ENCODE measurements around the gene TAF5L. TPM values are rescaled to one million over a fixed set of nuclear protein-coding genes. Genes with fewer than 3 reads are reported as not detected.

Gene TAF5L
- total RNA-seq, 1 experiment from 2014 or later, result 36.3 TPM

GRCh38 chr1:229558460-229559335, 67.2 kb downstream of the TAF5L start, which contains the start of gene ABCB10:
Gene ABCB10, minus strand, starts transcription at chr1:229558707. Its CDS starts 55 bp downstream, at chr1:229558652.
- CTCF ChIA-PET, result interaction anchor here (0.6 to 1.5 kb wide), 13 partner anchors 10 to 900 kb away, joined by 3 to 10 read pairs (median 4); partner anchors contain the start of genes TAF5L and URB2
- peaks cover 23% of the 10 kb centered on the region for H3K4me1 Mint-ChIP-seq (ENCODE audit: low read depth, unreplicated experiment)
- peak; percentile 87 for TF ChIP-seq CTCF (IDR thresholded peaks at IDR 0.05; ENCODE audit: unreplicated experiment)
- peaks cover 24% of the 10 kb centered on the region for H3K36me3 Mint-ChIP-seq (ENCODE audit: insufficient read depth, unreplicated experiment)
- BruUV-seq (replicated peaks), result no TSS peak
- H3K4me3 Mint-ChIP-seq (ENCODE audit: low read depth, unreplicated experiment), result peak within 1 kb of the TSS; percentile 92
- H3K27ac Mint-ChIP-seq (ENCODE audit: unreplicated experiment), result peak within 1 kb of the TSS; percentile 66
- DNase-seq, result peak; percentile 98
- H3K9me3 Mint-ChIP-seq (ENCODE audit: low read depth, unreplicated experiment), result no peaks in the 10 kb centered on the region
- intact Hi-C loops (cut with micrococcal nuclease; ENCODE audit: unreplicated experiment), result loop anchor here (5.0 kb wide), 1 partner anchor 69 kb away; the partner anchor contains the start of genes TAF5L and URB2
- H3K27me3 Mint-ChIP-seq (ENCODE audit: unreplicated experiment), result no peaks in the 10 kb centered on the region

GRCh38 chr1:229557913-229558414, 68.0 kb downstream of the TAF5L start:
- Mint-ChIP-seq H3K27ac (ENCODE audit: unreplicated experiment) (no peak overlapping the region), H3K4me1 (ENCODE audit: low read depth, unreplicated experiment) (peaks cover 23% of the 10 kb centered on the region)
- intact Hi-C loops (cut with micrococcal nuclease; ENCODE audit: unreplicated experiment), result loop anchor here (5.0 kb wide), 1 partner anchor 69 kb away; the partner anchor contains the start of genes TAF5L and URB2

DNA sequence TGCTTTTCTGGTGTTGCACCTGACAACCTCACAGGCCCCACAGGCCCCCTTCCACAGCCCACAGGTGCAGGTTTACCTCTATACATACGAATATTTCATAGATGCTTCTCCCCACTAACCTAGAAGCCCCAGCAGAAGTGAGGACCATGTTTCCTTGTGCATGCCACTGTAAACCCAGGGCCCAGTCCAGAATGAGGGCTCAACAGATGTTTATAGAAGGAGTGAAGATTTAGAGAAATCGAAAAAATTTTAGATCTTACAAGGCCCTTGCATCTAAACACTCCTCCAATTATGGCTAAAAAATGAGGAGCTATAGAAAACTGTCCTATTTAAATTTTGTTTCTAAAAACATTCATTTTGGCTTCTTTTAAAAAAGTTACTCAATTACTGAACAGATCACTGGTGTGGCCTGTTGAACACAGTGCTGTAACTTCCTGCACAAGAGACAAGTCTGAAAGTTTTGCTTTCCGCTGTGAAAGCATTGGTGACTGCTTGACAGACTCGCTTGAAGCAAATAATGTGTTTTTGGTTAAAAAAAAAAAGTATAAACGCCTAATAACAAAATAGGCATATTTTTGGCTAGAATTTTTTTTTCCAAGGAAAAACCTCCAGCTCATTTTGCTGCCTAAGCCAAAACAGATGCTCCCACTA, 68.6 kb downstream of the TAF5L start:
- no peak for DNase-seq
- H3K27me3 Mint-ChIP-seq (ENCODE audit: unreplicated experiment), result no peaks in the 10 kb centered on the region
- H3K9me3 Mint-ChIP-seq (ENCODE audit: low read depth, unreplicated experiment), result no peaks in the 10 kb centered on the region
- intact Hi-C loops (cut with micrococcal nuclease; ENCODE audit: unreplicated experiment), result loop anchor here (5.0 kb wide), 1 partner anchor 70 kb away; the partner anchor contains the start of genes TAF5L and URB2
- H3K36me3 Mint-ChIP-seq (ENCODE audit: insufficient read depth, unreplicated experiment), result peaks cover 24% of the 10 kb centered on the region
- BruUV-seq (replicated peaks), result TSS peak; percentile 41
- H3K27ac Mint-ChIP-seq (ENCODE audit: unreplicated experiment), result no peak overlapping the region
- TF ChIP-seq CTCF (IDR thresholded peaks at IDR 0.05; ENCODE audit: unreplicated experiment), result no peak
- H3K4me1 Mint-ChIP-seq (ENCODE audit: low read depth, unreplicated experiment), result peaks cover 23% of the 10 kb centered on the region
- CTCF ChIA-PET, result no interaction called here
- peak overlapping the region; percentile 92 for H3K4me3 Mint-ChIP-seq (ENCODE audit: low read depth, unreplicated experiment)

More at GRCh38 chr1:229557913-229558414, 68.0 kb downstream of the TAF5L start:
- no peaks in the 10 kb centered on the region for H3K27me3 Mint-ChIP-seq (ENCODE audit: unreplicated experiment)
- H3K36me3 Mint-ChIP-seq (ENCODE audit: insufficient read depth, unreplicated experiment), result peaks cover 24% of the 10 kb centered on the region
- BruUV-seq (replicated peaks), result no TSS peak
- TF ChIP-seq CTCF (IDR thresholded peaks at IDR 0.05; ENCODE audit: unreplicated experiment), result no peak
- peak; percentile 66 for DNase-seq
- H3K9me3 Mint-ChIP-seq (ENCODE audit: low read depth, unreplicated experiment), result no peaks in the 10 kb centered on the region
- CTCF ChIA-PET, result interaction anchor here (0.6 to 1.5 kb wide), 6 partner anchors 11 to 300 kb away, joined by 3 to 9 read pairs (median 4); partner anchors contain the start of genes TAF5L and URB2
- peak overlapping the region; percentile 92 for H3K4me3 Mint-ChIP-seq (ENCODE audit: low read depth, unreplicated experiment)

DNA sequence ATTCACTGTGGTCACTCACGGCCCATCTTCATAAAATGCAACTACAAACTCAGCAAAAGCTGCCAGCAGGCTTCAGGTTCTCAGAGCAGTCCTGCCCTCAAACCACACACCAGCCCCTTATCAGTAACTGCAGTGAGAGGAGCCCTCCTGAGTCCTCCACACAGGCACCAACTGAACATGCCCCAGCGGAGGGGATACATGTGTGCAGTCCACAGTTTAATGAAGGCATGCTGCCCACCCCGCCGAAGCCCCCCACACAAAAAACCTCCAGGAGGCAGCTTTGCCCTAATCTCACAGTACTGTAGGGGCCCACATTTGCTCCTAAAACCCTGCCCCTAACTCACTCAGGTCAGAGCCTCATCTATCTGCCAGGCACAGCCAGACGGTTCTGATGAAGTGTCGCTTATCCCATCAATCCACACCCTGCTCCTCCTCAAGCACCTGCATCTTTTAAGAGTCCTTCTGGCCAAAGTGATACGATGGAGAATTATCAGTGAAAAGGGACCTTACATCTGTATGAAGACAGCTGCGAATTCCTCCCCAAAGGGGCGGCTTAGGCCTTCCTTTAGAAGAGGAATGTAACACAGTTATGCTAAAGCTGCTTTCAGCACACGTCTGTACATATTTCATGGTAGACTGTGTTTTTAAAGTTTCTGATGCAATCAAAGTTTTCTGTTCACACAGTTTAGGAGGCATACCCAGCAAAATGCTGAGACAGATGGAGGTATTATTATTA, 70.9 kb downstream of the TAF5L start:
- intact Hi-C loops (cut with micrococcal nuclease; ENCODE audit: unreplicated experiment), result loop anchor here (5.0 kb wide), 1 partner anchor 72 kb away; the partner anchor contains the start of genes TAF5L and URB2
- H3K4me1 Mint-ChIP-seq (ENCODE audit: low read depth, unreplicated experiment), result peaks cover 23% of the 10 kb centered on the region
- no peaks in the 10 kb centered on the region for H3K9me3 Mint-ChIP-seq (ENCODE audit: low read depth, unreplicated experiment)
- no peak for DNase-seq
- no peak overlapping the region for H3K27ac Mint-ChIP-seq (ENCODE audit: unreplicated experiment)
- CTCF ChIA-PET, result no interaction called here
- peaks cover 24% of the 10 kb centered on the region for H3K36me3 Mint-ChIP-seq (ENCODE audit: insufficient read depth, unreplicated experiment)
- no TSS peak for BruUV-seq (replicated peaks)
- TF ChIP-seq CTCF (IDR thresholded peaks at IDR 0.05; ENCODE audit: unreplicated experiment), result no peak
- no peak overlapping the region for H3K4me3 Mint-ChIP-seq (ENCODE audit: low read depth, unreplicated experiment)
- no peaks in the 10 kb centered on the region for H3K27me3 Mint-ChIP-seq (ENCODE audit: unreplicated experiment)

All from Calu3 (cell line).